WTC11 (cell line): ENCODE measurements around the gene CD8A. TPM values are rescaled to one million over a fixed set of nuclear protein-coding genes. Genes with fewer than 3 reads are reported as not detected.
A peak's percentile ranks its signal among the peaks of the same experiment; 100 is the strongest.

Source experiments
- ATAC-seq: fragments of 200-7000 bp; cut with Tn5 transposase; 2 replicates; pipeline ENCODE4 v1.10.0; 2021; ENCODE audit warnings: mild to moderate bottlenecking, moderate library complexity
- CTCF ChIA-PET: fragments of 300-600 bp; sonication (Branson Sonifier 250); formaldehyde crosslinking; loops from one replicate; lab custom pipeline; 2021; ENCODE audit warnings: antibody characterized with exemption; lab: Charles Lee
- POLR2A ChIA-PET: fragments of 350-600 bp; sonication (Branson Sonifier 250); formaldehyde crosslinking; loops from one replicate; lab custom pipeline; 2021; ENCODE audit warnings: antibody characterized with exemption; lab: Charles Lee
- DNase-seq: peaks from one replicate; pipeline ENCODE4 v3.0.0; 2021; ENCODE audit warnings: low spot score
- H3K27ac Mint-ChIP-seq: 2 replicates; pipeline ENCODE4 v1.8.0; 2021; ENCODE audit warnings: mixed read lengths
- H3K27me3 Mint-ChIP-seq: 2 replicates; pipeline ENCODE4 v1.8.0; 2021; ENCODE audit warnings: low read depth, mild to moderate bottlenecking, moderate library complexity, mixed read lengths
- H3K36me3 Mint-ChIP-seq: 2 replicates; pipeline ENCODE4 v1.8.0; 2021; ENCODE audit warnings: mixed read lengths
- H3K4me1 Mint-ChIP-seq: 2 replicates; pipeline ENCODE4 v1.8.0; 2022; ENCODE audit warnings: mixed read lengths
- H3K4me3 Mint-ChIP-seq: 2 replicates; pipeline ENCODE4 v1.8.0; 2021; ENCODE audit warnings: mild to moderate bottlenecking, moderate library complexity, mixed read lengths
- H3K9me3 Mint-ChIP-seq: 2 replicates; pipeline ENCODE4 v1.8.0; 2021; ENCODE audit warnings: mixed read lengths
- ATF1 ChIP-seq: sonication (generic); formaldehyde crosslinking; IDR thresholded peaks from 2 replicates; pipeline ENCODE4 v1.8.1; 2023; ENCODE audit warnings: mild to moderate bottlenecking, moderate library complexity, missing genetic modification reagents
- ATF6 ChIP-seq: sonication (generic); formaldehyde crosslinking; IDR thresholded peaks from 2 replicates; pipeline ENCODE4 v1.8.1; 2023; ENCODE audit warnings: mild to moderate bottlenecking, missing genetic modification reagents
- E2F1 ChIP-seq: sonication (generic); formaldehyde crosslinking; IDR thresholded peaks from 2 replicates; pipeline ENCODE4 v1.8.0; 2022; ENCODE audit warnings: mild to moderate bottlenecking, missing genetic modification reagents
- E2F4 ChIP-seq: sonication (generic); formaldehyde crosslinking; IDR thresholded peaks from 2 replicates; pipeline ENCODE4 v1.8.1; 2022; ENCODE audit warnings: low read depth, mild to moderate bottlenecking, moderate library complexity, missing genetic modification reagents, borderline replicate concordance
- ETV6 ChIP-seq: sonication (generic); formaldehyde crosslinking; IDR thresholded peaks from 2 replicates; pipeline ENCODE4 v1.8.1; 2022; ENCODE audit warnings: mild to moderate bottlenecking, missing genetic modification reagents
- FOXJ3 ChIP-seq: sonication (generic); formaldehyde crosslinking; IDR thresholded peaks from 2 replicates; pipeline ENCODE4 v1.9.0; 2021; ENCODE audit warnings: missing genetic modification reagents, mild to moderate bottlenecking, borderline replicate concordance
- FOXK1 ChIP-seq: sonication (generic); formaldehyde crosslinking; IDR thresholded peaks from 2 replicates; pipeline ENCODE4 v1.8.0; 2022; ENCODE audit warnings: mild to moderate bottlenecking, moderate library complexity, missing genetic modification reagents
- FOXP4 ChIP-seq: sonication (generic); formaldehyde crosslinking; IDR thresholded peaks from 2 replicates; pipeline ENCODE4 v1.8.0; 2022; ENCODE audit warnings: mild to moderate bottlenecking, missing genetic modification reagents
- GTF2I ChIP-seq: fragments of 250-450 bp; sonication (Bioruptor Pico); conservative IDR thresholded peaks from 2 replicates; pipeline ENCODE4 v1.4.0; 2021; ENCODE audit warnings: mild to moderate bottlenecking
- JUN ChIP-seq: sonication (generic); formaldehyde crosslinking; IDR thresholded peaks from 2 replicates; pipeline ENCODE4 v1.8.0; 2023; ENCODE audit warnings: mild to moderate bottlenecking, missing genetic modification reagents
- MAX ChIP-seq: sonication (generic); formaldehyde crosslinking; IDR thresholded peaks from 2 replicates; pipeline ENCODE4 v1.8.0; 2022; ENCODE audit warnings: mild to moderate bottlenecking, missing genetic modification reagents
- NFYB ChIP-seq: sonication (generic); formaldehyde crosslinking; conservative IDR thresholded peaks from 2 replicates; pipeline ENCODE4 v1.8.0; 2022; ENCODE audit warnings: low read depth, missing genetic modification reagents
- PRRX2 ChIP-seq: fragments of 250-450 bp; sonication (Bioruptor Pico); IDR thresholded peaks from 2 replicates; pipeline ENCODE4 v1.8.0; 2021; ENCODE audit warnings: mild to moderate bottlenecking
- SMAD3 ChIP-seq: sonication (generic); formaldehyde crosslinking; IDR thresholded peaks from 2 replicates; pipeline ENCODE4 v1.8.0; 2022; ENCODE audit warnings: missing genetic modification reagents, mild to moderate bottlenecking, borderline replicate concordance
- USF1 ChIP-seq: sonication (generic); formaldehyde crosslinking; IDR thresholded peaks from 2 replicates; pipeline ENCODE4 v1.8.0; 2022; ENCODE audit warnings: mild to moderate bottlenecking, missing genetic modification reagents
- ZNF138 ChIP-seq: sonication (generic); formaldehyde crosslinking; conservative IDR thresholded peaks from 2 replicates; pipeline ENCODE4 v1.8.1; 2022; ENCODE audit warnings: mild to moderate bottlenecking, moderate library complexity, missing genetic modification reagents
- ZNF512 ChIP-seq: sonication (generic); formaldehyde crosslinking; IDR thresholded peaks from 2 replicates; pipeline ENCODE4 v1.8.1; 2022; ENCODE audit warnings: missing genetic modification reagents, borderline replicate concordance
- total RNA-seq: library from RNA; stranded (reverse); gene quantifications from 3 replicates; pipeline ENCODE4 v1.2.3, GENCODE V29; 2021

Gene CD8A
- total RNA-seq, 1 experiment from 2014 or later = 0.44 TPM

GRCh38 chr2:86789687-86790133 is 1.0 kb downstream of the CD8A start (continued):
- TF ChIP-seq MAX = no peak
- no peak for TF ChIP-seq SMAD3 (CRISPR knock-in tag)
- TF ChIP-seq ATF6 = no peak
- no peak for TF ChIP-seq FOXP4 (CRISPR knock-in tag)
- TF ChIP-seq ZNF512 (CRISPR knock-in tag) = no peak
- no peak for TF ChIP-seq E2F1 (CRISPR knock-in tag)
- TF ChIP-seq ZNF138 (CRISPR knock-in tag) = no peak
- no peak for TF ChIP-seq USF1
- TF ChIP-seq JUN (CRISPR knock-in tag) = no peak
- TF ChIP-seq NFYB (CRISPR knock-in tag) = no peak
- no peak for TF ChIP-seq GTF2I (CRISPR knock-in tag)

GRCh38 chr2:86788881-86789686 is 1.6 kb downstream of the CD8A start:
- H3K27ac Mint-ChIP-seq = no peak overlapping the region
- peak overlapping the region; percentile 61 for H3K4me3 Mint-ChIP-seq
- ATAC-seq = peak; percentile 43
- POLR2A ChIA-PET = no interaction called here
- CTCF ChIA-PET = no interaction called here
- no peaks in the 10 kb centered on the region for H3K36me3 Mint-ChIP-seq
- DNase-seq = peak; percentile 71
- H3K9me3 Mint-ChIP-seq = no peaks in the 10 kb centered on the region
- peaks cover 20% of the 10 kb centered on the region for H3K4me1 Mint-ChIP-seq
- H3K27me3 Mint-ChIP-seq = peaks cover 77% of the 10 kb centered on the region
- TF ChIP-seq FOXK1 (CRISPR knock-in tag) (peak; percentile 73; the same call in 1 of the 2 replicates), FOXJ3 (no peak), FOXP4 (CRISPR knock-in tag) (peak; percentile 95), ETV6 (CRISPR knock-in tag) (peak; percentile 68; the same call in 1 of the 2 replicates), E2F4 (CRISPR knock-in tag) (peak; percentile 49; the same call in 1 of the 2 replicates), E2F1 (CRISPR knock-in tag) (peak; percentile 92), ATF1 (CRISPR knock-in tag) (no peak), PRRX2 (CRISPR knock-in tag) (no peak)
